HEK293 (cell line): ENCODE measurements around the gene WNT7A.

ENCODE experiments used
- CTCF ChIA-PET: fragments of 350-600 bp; formaldehyde crosslinking; extraction: SDS; loops from one replicate; lab custom pipeline; 2021; ENCODE audit warnings: antibody characterized with exemption; lab: Yijun Ruan, JAX
- POLR2A ChIA-PET: fragments of 300-600 bp; formaldehyde crosslinking; extraction: SDS; loops from one replicate; lab custom pipeline; 2020; ENCODE audit warnings: antibody characterized with exemption, inconsistent platforms; lab: Yijun Ruan, JAX
- H3K27ac ChIP-seq: fragments of 200-500 bp; sonication (Bioruptor generic); 2 replicates; pipeline ENCODE4 v1.5.1; 2014; ENCODE audit warnings: low read depth, low read length, control low read depth, inconsistent platforms; ENCODE audit errors: extremely low read depth
- H3K36me3 ChIP-seq, 2 experiments: fragments of 200-500 bp in 1 of 2; sonication (Bioruptor generic) in 1 of 2; 1 replicate in 1 of 2; 2 replicates in 1 of 2; pipeline ENCODE4 v1.5.1; 2014 to 2017; ENCODE audit warnings: inconsistent platforms in 2 of 2, low read length in 2 of 2; ENCODE audit not compliant: control insufficient read depth in 2 of 2, insufficient read depth in 1 of 2
- H3K4me1 ChIP-seq: fragments of 200-500 bp; sonication (Bioruptor generic); 2 replicates; pipeline ENCODE4 v1.5.1; 2014; ENCODE audit warnings: mild to moderate bottlenecking, low read length, inconsistent platforms; ENCODE audit not compliant: control insufficient read depth, insufficient read depth
- H3K4me3 ChIP-seq: 2 replicates; pipeline ENCODE4 v1.5.1; 2011; ENCODE audit warnings: low read depth, mild to moderate bottlenecking, control low read depth, low read length, moderate library complexity
- H3K9me3 ChIP-seq: fragments of 200-500 bp; sonication (Bioruptor generic); 2 replicates; pipeline ENCODE4 v1.5.1; 2014; ENCODE audit warnings: low read depth, low read length, inconsistent platforms; ENCODE audit not compliant: control insufficient read depth, insufficient read depth
- ELK4 ChIP-seq: IDR thresholded peaks from 2 replicates; pipeline ENCODE4 v1.6.1; 2011; ENCODE audit warnings: mild to moderate bottlenecking, low read depth, low read length, borderline replicate concordance
- GLIS1 ChIP-seq: fragments of 450-650 bp; formaldehyde crosslinking; IDR thresholded peaks from 2 replicates; pipeline ENCODE4 v1.5.1; 2016; ENCODE audit warnings: missing biosample characterization, missing genetic modification characterization
- ZBTB10 ChIP-seq: fragments of 450-650 bp; formaldehyde crosslinking; IDR thresholded peaks from 2 replicates; pipeline ENCODE4 v1.5.1; 2016; ENCODE audit warnings: missing biosample characterization, missing genetic modification characterization
- ZBTB11 ChIP-seq: fragments of 450-650 bp; formaldehyde crosslinking; conservative IDR thresholded peaks from 2 replicates; pipeline ENCODE4 v1.5.1; 2016; ENCODE audit warnings: low read depth, missing biosample characterization, missing genetic modification characterization
- ZNF148 ChIP-seq: fragments of 450-650 bp; formaldehyde crosslinking; IDR thresholded peaks from 2 replicates; pipeline ENCODE4 v1.5.0; 2017; ENCODE audit warnings: missing biosample characterization, missing genetic modification characterization, borderline replicate concordance
- ZNF169 ChIP-seq: fragments of 450-650 bp; formaldehyde crosslinking; IDR thresholded peaks from 2 replicates; pipeline ENCODE4 v1.5.1; 2016; ENCODE audit warnings: missing biosample characterization, missing genetic modification characterization
- ZNF248 ChIP-seq: fragments of 450-650 bp; formaldehyde crosslinking; IDR thresholded peaks from 2 replicates; pipeline ENCODE4 v1.5.1; 2017; ENCODE audit warnings: missing biosample characterization, missing genetic modification characterization
- ZNF311 ChIP-seq: fragments of 450-650 bp; formaldehyde crosslinking; IDR thresholded peaks from 2 replicates; pipeline ENCODE4 v1.5.1; 2017; ENCODE audit warnings: missing biosample characterization, missing genetic modification characterization, borderline replicate concordance
- ZNF350 ChIP-seq: fragments of 450-650 bp; formaldehyde crosslinking; IDR thresholded peaks from 2 replicates; pipeline ENCODE4 v1.5.0; 2017; ENCODE audit warnings: missing biosample characterization, mild to moderate bottlenecking, missing genetic modification characterization
- ZNF521 ChIP-seq: fragments of 450-650 bp; formaldehyde crosslinking; IDR thresholded peaks from 2 replicates; pipeline ENCODE4 v1.5.1; 2017; ENCODE audit warnings: missing biosample characterization, mild to moderate bottlenecking, missing genetic modification characterization
- ZNF544 ChIP-seq: fragments of 450-650 bp; formaldehyde crosslinking; IDR thresholded peaks from 2 replicates; pipeline ENCODE4 v1.5.0; 2017; ENCODE audit warnings: missing biosample characterization, missing genetic modification characterization
- ZNF600 ChIP-seq: fragments of 450-650 bp; formaldehyde crosslinking; IDR thresholded peaks from 2 replicates; pipeline ENCODE4 v1.5.1; 2016; ENCODE audit warnings: missing biosample characterization, missing genetic modification characterization
- ZSCAN30 ChIP-seq: fragments of 450-650 bp; IDR thresholded peaks from 2 replicates; pipeline ENCODE4 v1.5.1; 2018; ENCODE audit warnings: missing biosample characterization, mild to moderate bottlenecking, missing genetic modification characterization, moderate library complexity
- TF ChIP-seq, protein P1 (sequence below): fragments of 450-650 bp; formaldehyde crosslinking; IDR thresholded peaks from 2 replicates; pipeline ENCODE4 v1.5.1; 2016; ENCODE audit warnings: missing biosample characterization, missing genetic modification characterization
- TF ChIP-seq, protein P2 (sequence below): fragments of 450-650 bp; formaldehyde crosslinking; IDR thresholded peaks from 2 replicates; pipeline ENCODE4 v1.5.1; 2017; ENCODE audit warnings: missing biosample characterization, missing genetic modification characterization

The WNT7A gene

GRCh38 chr3:13872451-13872850, 7.4 kb downstream of the WNT7A start:
- Histone ChIP-seq H3K9me3 (no peaks in the 10 kb centered on the region), H3K4me1 (no peaks in the 10 kb centered on the region), H3K36me3 (no peaks in the 10 kb centered on the region), H3K4me3 (no peak overlapping the region), H3K27ac (no peak overlapping the region)
- TF ChIP-seq ZNF600 (tag by site-specific recombination) = no peak
- TF ChIP-seq ZNF521 = no peak
- TF ChIP-seq ELK4 = no peak
- TF ChIP-seq, protein P1, sequence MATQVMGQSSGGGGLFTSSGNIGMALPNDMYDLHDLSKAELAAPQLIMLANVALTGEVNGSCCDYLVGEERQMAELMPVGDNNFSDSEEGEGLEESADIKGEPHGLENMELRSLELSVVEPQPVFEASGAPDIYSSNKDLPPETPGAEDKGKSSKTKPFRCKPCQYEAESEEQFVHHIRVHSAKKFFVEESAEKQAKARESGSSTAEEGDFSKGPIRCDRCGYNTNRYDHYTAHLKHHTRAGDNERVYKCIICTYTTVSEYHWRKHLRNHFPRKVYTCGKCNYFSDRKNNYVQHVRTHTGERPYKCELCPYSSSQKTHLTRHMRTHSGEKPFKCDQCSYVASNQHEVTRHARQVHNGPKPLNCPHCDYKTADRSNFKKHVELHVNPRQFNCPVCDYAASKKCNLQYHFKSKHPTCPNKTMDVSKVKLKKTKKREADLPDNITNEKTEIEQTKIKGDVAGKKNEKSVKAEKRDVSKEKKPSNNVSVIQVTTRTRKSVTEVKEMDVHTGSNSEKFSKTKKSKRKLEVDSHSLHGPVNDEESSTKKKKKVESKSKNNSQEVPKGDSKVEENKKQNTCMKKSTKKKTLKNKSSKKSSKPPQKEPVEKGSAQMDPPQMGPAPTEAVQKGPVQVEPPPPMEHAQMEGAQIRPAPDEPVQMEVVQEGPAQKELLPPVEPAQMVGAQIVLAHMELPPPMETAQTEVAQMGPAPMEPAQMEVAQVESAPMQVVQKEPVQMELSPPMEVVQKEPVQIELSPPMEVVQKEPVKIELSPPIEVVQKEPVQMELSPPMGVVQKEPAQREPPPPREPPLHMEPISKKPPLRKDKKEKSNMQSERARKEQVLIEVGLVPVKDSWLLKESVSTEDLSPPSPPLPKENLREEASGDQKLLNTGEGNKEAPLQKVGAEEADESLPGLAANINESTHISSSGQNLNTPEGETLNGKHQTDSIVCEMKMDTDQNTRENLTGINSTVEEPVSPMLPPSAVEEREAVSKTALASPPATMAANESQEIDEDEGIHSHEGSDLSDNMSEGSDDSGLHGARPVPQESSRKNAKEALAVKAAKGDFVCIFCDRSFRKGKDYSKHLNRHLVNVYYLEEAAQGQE (tag by site-specific recombination) = no peak
- no peak for TF ChIP-seq ZBTB11
- no peak for TF ChIP-seq ZNF248
- TF ChIP-seq ZNF311 = no peak
- TF ChIP-seq GLIS1 (tag by site-specific recombination) = no peak
- TF ChIP-seq ZNF350 (tag by site-specific recombination) = no peak
- TF ChIP-seq ZBTB10 (tag by site-specific recombination) = no peak
- TF ChIP-seq ZNF148 (tag by site-specific recombination) = no peak
- no peak for TF ChIP-seq ZNF169 (tag by site-specific recombination)
- TF ChIP-seq ZNF544 = no peak
- TF ChIP-seq, protein P2, sequence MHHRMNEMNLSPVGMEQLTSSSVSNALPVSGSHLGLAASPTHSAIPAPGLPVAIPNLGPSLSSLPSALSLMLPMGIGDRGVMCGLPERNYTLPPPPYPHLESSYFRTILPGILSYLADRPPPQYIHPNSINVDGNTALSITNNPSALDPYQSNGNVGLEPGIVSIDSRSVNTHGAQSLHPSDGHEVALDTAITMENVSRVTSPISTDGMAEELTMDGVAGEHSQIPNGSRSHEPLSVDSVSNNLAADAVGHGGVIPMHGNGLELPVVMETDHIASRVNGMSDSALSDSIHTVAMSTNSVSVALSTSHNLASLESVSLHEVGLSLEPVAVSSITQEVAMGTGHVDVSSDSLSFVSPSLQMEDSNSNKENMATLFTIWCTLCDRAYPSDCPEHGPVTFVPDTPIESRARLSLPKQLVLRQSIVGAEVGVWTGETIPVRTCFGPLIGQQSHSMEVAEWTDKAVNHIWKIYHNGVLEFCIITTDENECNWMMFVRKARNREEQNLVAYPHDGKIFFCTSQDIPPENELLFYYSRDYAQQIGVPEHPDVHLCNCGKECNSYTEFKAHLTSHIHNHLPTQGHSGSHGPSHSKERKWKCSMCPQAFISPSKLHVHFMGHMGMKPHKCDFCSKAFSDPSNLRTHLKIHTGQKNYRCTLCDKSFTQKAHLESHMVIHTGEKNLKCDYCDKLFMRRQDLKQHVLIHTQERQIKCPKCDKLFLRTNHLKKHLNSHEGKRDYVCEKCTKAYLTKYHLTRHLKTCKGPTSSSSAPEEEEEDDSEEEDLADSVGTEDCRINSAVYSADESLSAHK (tag by site-specific recombination) = no peak
- no peak for TF ChIP-seq ZSCAN30 (tag by site-specific recombination)
- ChIA-PET CTCF (interaction anchor here (0.6 to 0.8 kb wide), 2 partner anchors 88 to 215 kb away, joined by 3 to 4 read pairs; no protein-coding TSS in a partner anchor), POLR2A (no interaction called here)
